ENCODE measurements around the gene JAZF1. TPM values are rescaled to one million over a fixed set of nuclear protein-coding genes. Genes with fewer than 3 reads are reported as not detected.
A peak's percentile ranks its signal among the peaks of the same experiment; 100 is the strongest.

JAZF1 gene
- polyA plus RNA-seq, 4 donors = 0.67 to 4.6 (median 3.5) TPM

- H3K36me3 ChIP-seq (ENCODE audit: control insufficient read depth in 3 of 3, insufficient read depth in 2 of 3, low read depth in 1 of 3, low read length in 3 of 3) = no peaks in the 10 kb centered on the region
- FAIRE-seq (no peak), DNase-seq (peak in 1 of 2 donors; percentile 83)
- no peaks in the 10 kb centered on the region for H3K9me3 ChIP-seq (ENCODE audit: control insufficient read depth in 2 of 2, insufficient read depth in 1 of 2, low read depth in 1 of 2, low read length in 1 of 2)
- no peaks in the 10 kb centered on the region for H3K27me3 ChIP-seq (ENCODE audit: control insufficient read depth in 3 of 3, insufficient read depth in 3 of 3, low read length in 3 of 3)
- H3K4me3 ChIP-seq (ENCODE audit: low read depth in 1 of 3, low read length in 3 of 3) = no peak overlapping the region
- peaks cover 0 to 8% (median 2%) of the 10 kb centered on the region in 3 donors for H3K4me1 ChIP-seq (ENCODE audit: control insufficient read depth in 3 of 3, insufficient read depth in 2 of 3, low read depth in 1 of 3, low read length in 2 of 3)
- H3K27ac ChIP-seq (ENCODE audit: low read depth in 1 of 3, low read length in 2 of 3) = no peak overlapping the region
- 41 to 59% (median 43%) methylated on average over 13 of the region's 13 CpGs for WGBS, 3 donors
Observed at GRCh38 chr7:27873981-27874957, 306.3 kb downstream of the JAZF1 start.

GRCh38 chr7:27872356-27873275 is 308.0 kb downstream of the JAZF1 start:
- H3K27me3 ChIP-seq (ENCODE audit: control insufficient read depth in 3 of 3, insufficient read depth in 3 of 3, low read length in 3 of 3) = no peaks in the 10 kb centered on the region
- H3K4me3 ChIP-seq (ENCODE audit: low read depth in 1 of 3, low read length in 3 of 3) = no peak overlapping the region
- H3K4me1 ChIP-seq (ENCODE audit: control insufficient read depth in 3 of 3, insufficient read depth in 2 of 3, low read depth in 1 of 3, low read length in 2 of 3) = peaks cover 0 to 8% (median 2%) of the 10 kb centered on the region in 3 donors
- FAIRE-seq = no peak
- H3K27ac ChIP-seq (ENCODE audit: low read depth in 1 of 3, low read length in 2 of 3) = no peak overlapping the region
- WGBS, 3 donors = 66 to 67% (median 67%) methylated on average over 17 of the region's 17 CpGs
- no peaks in the 10 kb centered on the region for H3K9me3 ChIP-seq (ENCODE audit: control insufficient read depth in 2 of 2, insufficient read depth in 1 of 2, low read depth in 1 of 2, low read length in 1 of 2)
- no peaks in the 10 kb centered on the region for H3K36me3 ChIP-seq (ENCODE audit: control insufficient read depth in 3 of 3, insufficient read depth in 2 of 3, low read depth in 1 of 3, low read length in 3 of 3)
- DNase-seq = no peak

- Histone ChIP-seq H3K9me3 (ENCODE audit: control insufficient read depth in 2 of 2, insufficient read depth in 1 of 2, low read depth in 1 of 2, low read length in 1 of 2) (no peaks in the 10 kb centered on the region), H3K4me1 (ENCODE audit: control insufficient read depth in 3 of 3, insufficient read depth in 2 of 3, low read depth in 1 of 3, low read length in 2 of 3) (peaks cover 0 to 8% (median 2%) of the 10 kb centered on the region in 3 donors), H3K4me3 (ENCODE audit: low read depth in 1 of 3, low read length in 3 of 3) (no peak overlapping the region), H3K36me3 (ENCODE audit: control insufficient read depth in 3 of 3, insufficient read depth in 2 of 3, low read depth in 1 of 3, low read length in 3 of 3) (no peaks in the 10 kb centered on the region), H3K27ac (ENCODE audit: low read depth in 1 of 3, low read length in 2 of 3) (no peak overlapping the region), H3K27me3 (ENCODE audit: control insufficient read depth in 3 of 3, insufficient read depth in 3 of 3, low read length in 3 of 3) (no peaks in the 10 kb centered on the region)
- WGBS, 3 donors = 71 to 88% (median 75%) methylated on average over 6 of the region's 6 CpGs
- DNase-seq (no peak), FAIRE-seq (no peak)
Observed at GRCh38 chr7:27871866-27872265, 308.7 kb downstream of the JAZF1 start.

- no peaks in the 10 kb centered on the region for H3K36me3 ChIP-seq (ENCODE audit: control insufficient read depth in 3 of 3, insufficient read depth in 2 of 3, low read depth in 1 of 3, low read length in 3 of 3)
- H3K27ac ChIP-seq (ENCODE audit: low read depth in 1 of 3, low read length in 2 of 3) = no peak overlapping the region
- no peak for FAIRE-seq
- H3K4me1 ChIP-seq (ENCODE audit: control insufficient read depth in 3 of 3, insufficient read depth in 2 of 3, low read depth in 1 of 3, low read length in 2 of 3) = peaks cover 0 to 8% (median 2%) of the 10 kb centered on the region in 3 donors
- H3K27me3 ChIP-seq (ENCODE audit: control insufficient read depth in 3 of 3, insufficient read depth in 3 of 3, low read length in 3 of 3) = no peaks in the 10 kb centered on the region
- no peak for DNase-seq
- no peak overlapping the region for H3K4me3 ChIP-seq (ENCODE audit: low read depth in 1 of 3, low read length in 3 of 3)
- H3K9me3 ChIP-seq (ENCODE audit: control insufficient read depth in 2 of 2, insufficient read depth in 1 of 2, low read depth in 1 of 2, low read length in 1 of 2) = no peaks in the 10 kb centered on the region
- whole genome bisulfite sequencing, 3 donors = 71 to 84% (median 78%) methylated on average over 3 of the region's 3 CpGs
Observed at GRCh38 chr7:27871086-27871485, 309.5 kb downstream of the JAZF1 start.

- H3K27ac ChIP-seq (ENCODE audit: low read depth in 1 of 3, low read length in 2 of 3) = no peak overlapping the region
- DNase-seq (no peak), FAIRE-seq (no peak)
- WGBS, 3 donors = 82 to 92% (median 84%) methylated on average over 5 of the region's 5 CpGs
- peaks cover 0 to 8% (median 2%) of the 10 kb centered on the region in 3 donors for H3K4me1 ChIP-seq (ENCODE audit: control insufficient read depth in 3 of 3, insufficient read depth in 2 of 3, low read depth in 1 of 3, low read length in 2 of 3)
- no peaks in the 10 kb centered on the region for H3K27me3 ChIP-seq (ENCODE audit: control insufficient read depth in 3 of 3, insufficient read depth in 3 of 3, low read length in 3 of 3)
- no peaks in the 10 kb centered on the region for H3K9me3 ChIP-seq (ENCODE audit: control insufficient read depth in 2 of 2, insufficient read depth in 1 of 2, low read depth in 1 of 2, low read length in 1 of 2)
- H3K4me3 ChIP-seq (ENCODE audit: low read depth in 1 of 3, low read length in 3 of 3) = no peak overlapping the region
- no peaks in the 10 kb centered on the region for H3K36me3 ChIP-seq (ENCODE audit: control insufficient read depth in 3 of 3, insufficient read depth in 2 of 3, low read depth in 1 of 3, low read length in 3 of 3)
Observed at GRCh38 chr7:27870595-27870994, 310.0 kb downstream of the JAZF1 start.

- Histone ChIP-seq H3K27me3 (ENCODE audit: control insufficient read depth in 3 of 3, insufficient read depth in 3 of 3, low read length in 3 of 3) (no peaks in the 10 kb centered on the region), H3K4me3 (ENCODE audit: low read depth in 1 of 3, low read length in 3 of 3) (no peak overlapping the region), H3K27ac (ENCODE audit: low read depth in 1 of 3, low read length in 2 of 3) (no peak overlapping the region), H3K9me3 (ENCODE audit: control insufficient read depth in 2 of 2, insufficient read depth in 1 of 2, low read depth in 1 of 2, low read length in 1 of 2) (no peaks in the 10 kb centered on the region), H3K36me3 (ENCODE audit: control insufficient read depth in 3 of 3, insufficient read depth in 2 of 3, low read depth in 1 of 3, low read length in 3 of 3) (no peaks in the 10 kb centered on the region), H3K4me1 (ENCODE audit: control insufficient read depth in 3 of 3, insufficient read depth in 2 of 3, low read depth in 1 of 3, low read length in 2 of 3) (peaks cover 0 to 7% (median 2%) of the 10 kb centered on the region in 3 donors)
- DNase-seq (no peak), FAIRE-seq (no peak)
- WGBS, 3 donors = 89 to 93% (median 92%) methylated on average over 7 of the region's 7 CpGs
Observed at GRCh38 chr7:27869056-27869455, 311.5 kb downstream of the JAZF1 start.

GRCh38 chr7:27868131-27868550 is 312.5 kb downstream of the JAZF1 start:
- Histone ChIP-seq H3K27ac (ENCODE audit: low read depth in 1 of 3, low read length in 2 of 3) (no peak overlapping the region), H3K9me3 (ENCODE audit: control insufficient read depth in 2 of 2, insufficient read depth in 1 of 2, low read depth in 1 of 2, low read length in 1 of 2) (no peaks in the 10 kb centered on the region), H3K36me3 (ENCODE audit: control insufficient read depth in 3 of 3, insufficient read depth in 2 of 3, low read depth in 1 of 3, low read length in 3 of 3) (no peaks in the 10 kb centered on the region), H3K27me3 (ENCODE audit: control insufficient read depth in 3 of 3, insufficient read depth in 3 of 3, low read length in 3 of 3) (no peaks in the 10 kb centered on the region), H3K4me1 (ENCODE audit: control insufficient read depth in 3 of 3, insufficient read depth in 2 of 3, low read depth in 1 of 3, low read length in 2 of 3) (no peaks in the 10 kb centered on the region), H3K4me3 (ENCODE audit: low read depth in 1 of 3, low read length in 3 of 3) (no peak overlapping the region)
- DNase-seq = no peak
- FAIRE-seq = no peak
- 90 to 94% (median 92%) methylated on average over 15 of the region's 15 CpGs for WGBS, 3 donors
